GM11168 (cell line): ENCODE measurements around the gene COQ5.
"Not testable (repeated sequence)": the region's sequence is repeated elsewhere in the genome, so short reads cannot be mapped to it uniquely, and the experiment has no call there.

Source experiments
- in situ Hi-C: fragments of 300-500 bp; cut with MboI; formaldehyde crosslinking; loops from one replicate; pipeline ENCODE4 v1.12.0; 2022; ENCODE audit warnings: low sequenced_read_pairs; ENCODE audit not compliant: unreplicated experiment

The COQ5 gene

GRCh38 chr12:120530418-120530761, 1.4 kb upstream of the COQ5 start:
- in situ Hi-C loops: not testable (repeated sequence)

- in situ Hi-C loops: no loop called here
Measured at GRCh38 chr12:120529641-120530417, 871 bp upstream of the COQ5 start.

- in situ Hi-C loops: no loop called here
Measured at GRCh38 chr12:120522568-120522967, 6.4 kb downstream of the COQ5 start.

GRCh38 chr12:120519324-120519723, 9.6 kb downstream of the COQ5 start:
- in situ Hi-C loops: not testable (repeated sequence)

- in situ Hi-C loops: no loop called here
Measured at GRCh38 chr12:120515496-120515895, 13.5 kb downstream of the COQ5 start.

- in situ Hi-C loops: no loop called here
Measured at GRCh38 chr12:120514002-120514401, 15.0 kb downstream of the COQ5 start.

GRCh38 chr12:120508537-120508936, 20.4 kb downstream of the COQ5 start:
- in situ Hi-C loops: no loop called here

GRCh38 chr12:120504587-120504986, 24.4 kb downstream of the COQ5 start:
- in situ Hi-C loops: no loop called here

- in situ Hi-C loops: no loop called here
Measured at GRCh38 chr12:120500581-120500980, 28.4 kb downstream of the COQ5 start.

- in situ Hi-C loops: no loop called here
Measured at GRCh38 chr12:120498870-120499515, 30.0 kb downstream of the COQ5 start.

- in situ Hi-C loops: no loop called here
Measured at GRCh38 chr12:120497524-120498150, 31.3 kb downstream of the COQ5 start.

- in situ Hi-C loops: no loop called here
Measured at GRCh38 chr12:120496413-120497340, 32.3 kb downstream of the COQ5 start.

- in situ Hi-C loops: no loop called here
Measured at GRCh38 chr12:120495731-120496412, 33.1 kb downstream of the COQ5 start, which contains the start of gene DYNLL1. TSS of gene DYNLL1 (plus strand) at chr12:120496113. CDS start at chr12:120496422, 309 bp downstream.

- in situ Hi-C loops: no loop called here
Measured at GRCh38 chr12:120495186-120495730, 33.7 kb downstream of the COQ5 start.

- in situ Hi-C loops: no loop called here
Measured at GRCh38 chr12:120490833-120491512, 38.0 kb downstream of the COQ5 start.

- in situ Hi-C loops: no loop called here
Measured at GRCh38 chr12:120490325-120490724, 38.6 kb downstream of the COQ5 start.

GRCh38 chr12:120489018-120489417, 39.9 kb downstream of the COQ5 start:
- in situ Hi-C loops: no loop called here

- in situ Hi-C loops: no loop called here
Measured at GRCh38 chr12:120488057-120488640, 40.8 kb downstream of the COQ5 start.

- in situ Hi-C loops: not testable (repeated sequence)
Measured at GRCh38 chr12:120487552-120487951, 41.4 kb downstream of the COQ5 start.
